ENCODE results near the gene NDUFS8.

DNA sequence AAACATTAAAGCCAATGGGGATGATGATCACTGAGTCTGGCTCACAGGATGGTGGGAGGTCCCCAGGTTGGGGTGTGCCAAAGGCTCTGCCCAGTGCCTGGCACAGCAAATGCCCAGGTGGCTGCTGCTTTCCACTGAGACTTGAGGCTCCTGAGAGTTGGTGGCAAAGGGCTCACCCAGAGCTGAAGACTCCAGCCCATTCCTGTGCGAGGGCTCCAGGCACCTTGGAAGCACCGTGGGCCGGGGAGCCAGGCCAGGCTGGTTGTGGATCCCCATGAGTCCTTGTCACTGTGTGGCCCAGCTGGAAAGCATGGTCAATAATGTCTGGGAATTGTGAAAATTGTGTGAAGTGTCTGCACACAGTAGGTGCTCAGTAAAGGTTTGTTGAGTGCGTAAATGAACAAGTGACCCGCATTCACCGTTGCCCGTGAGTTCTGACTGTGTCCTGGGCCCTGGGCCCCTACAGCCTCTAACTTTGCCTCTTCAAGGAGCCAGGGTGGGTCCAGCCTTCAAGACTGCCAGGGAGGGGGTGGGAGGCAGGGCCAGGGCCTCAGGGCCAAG is 23.8 kb upstream of the NDUFS8 start:
- TF ChIP-seq POLR2A (IDR thresholded peaks at IDR 0.05; ENCODE audit: low read length) (no peak), GATA1 (IDR thresholded peaks at IDR 0.05; ENCODE audit: low read depth, low read length) (no peak)

Data from erythroblast (primary cell).